Thyroid gland (tissue), 4 donors: ENCODE results near the gene DUOX2. TPM values are rescaled to one million over a fixed set of nuclear protein-coding genes. Genes with fewer than 3 reads are reported as not detected.

Experiments used
- DNase-seq, 2 donors: peaks; one replicate each; pipeline ENCODE4 v3.0.0-alpha.2; 2019
- H3K27ac ChIP-seq, 3 donors: fragments of 200-600 bp; sonication (generic); 1 replicate in 2 of 3; 2 replicates in 1 of 3; pipeline ENCODE4 v1.5.1; 2016 to 2019; ENCODE audit warnings: mild to moderate bottlenecking in 1 of 3, moderate library complexity in 1 of 3
- H3K27me3 ChIP-seq: fragments of 200-600 bp; sonication (generic); one replicate; pipeline ENCODE4 v1.5.1; 2019
- H3K36me3 ChIP-seq, 2 donors: fragments of 200-600 bp; sonication (generic); one replicate each; pipeline ENCODE4 v1.5.1; 2016 to 2019
- H3K4me1 ChIP-seq, 2 donors: fragments of 200-600 bp; sonication (generic); one replicate each; pipeline ENCODE4 v1.5.1; 2017 to 2019
- H3K4me3 ChIP-seq, 3 donors: fragments of 200-600 bp; sonication (generic); replicated peaks in 1 of 3; 1 replicate in 2 of 3; 2 replicates in 1 of 3; pipeline ENCODE4 v1.5.1; 2016; ENCODE audit warnings: mild to moderate bottlenecking in 1 of 3
- H3K9me3 ChIP-seq: fragments of 200-600 bp; sonication (generic); one replicate; pipeline ENCODE4 v1.5.1; 2017
- CTCF ChIP-seq, 6 experiments: fragments of 200-600 bp in 3 of 6; fragments of 450-650 bp in 3 of 6; sonication (generic) in 3 of 6; IDR thresholded peaks; one replicate each; pipeline ENCODE4 v1.5.1; 2016 to 2019; ENCODE audit warnings: antibody characterized with exemption in 6 of 6, mild to moderate bottlenecking in 2 of 6, inconsistent platforms in 1 of 6, moderate library complexity in 1 of 6
- POLR2A ChIP-seq, 2 donors: fragments of 450-650 bp; IDR thresholded peaks; one replicate each; pipeline ENCODE4 v1.6.1; 2017; ENCODE audit warnings: antibody characterized with exemption in 2 of 2, mild to moderate bottlenecking in 2 of 2, moderate library complexity in 1 of 2
- WGBS, 2 donors: methylation state at CpG; one replicate each; pipeline ENCODE4 v1.1.5; 2017; 5-methylcytosine and 5-hydroxymethylcytosine counted together
- intact Hi-C: fragments of 100-400 bp; cut with DNase I; formaldehyde crosslinking; loops from one replicate; pipeline ENCODE4 v1.15.1; 2023
- total RNA-seq, 4 donors: library from RNA; depleted of rRNA; stranded (reverse); fragments of >200 nt; gene quantifications; one replicate each; pipeline ENCODE4 v1.2.3, GENCODE V29; 2016

The DUOX2 gene
- total RNA-seq, 4 donors from 2014 or later = 44.5 to 238 (median 152) TPM

GRCh38 chr15:45130291-45131000, 16.5 kb upstream of the DUOX2 start:
- peak; percentile 37 to 47 for DNase-seq
- TF ChIP-seq CTCF (IDR thresholded peaks at IDR 0.05) (no peak), POLR2A (IDR thresholded peaks at IDR 0.05) (no peak)
- intact Hi-C loops = no loop called here
- H3K27ac ChIP-seq = peak overlapping the region; percentile 79 to 96 (median 90)
- 38 to 57% methylated on average over 6 to 7 of the region's 7 CpGs for WGBS, 2 donors
- H3K4me3 ChIP-seq = peak overlapping the region in 2 of 3 donors; percentile 27 to 47
- no peaks in the 10 kb centered on the region for H3K9me3 ChIP-seq
- H3K4me1 ChIP-seq = peaks cover 58 to 62% of the 10 kb centered on the region in 2 donors
- H3K36me3 ChIP-seq = no peaks in the 10 kb centered on the region
- H3K27me3 ChIP-seq = no peaks in the 10 kb centered on the region

GRCh38 chr15:45129651-45130129, 15.7 kb upstream of the DUOX2 start, which contains the start of the genes DUOX1 and DUOXA1:
TSS of gene DUOX1 (plus strand) at chr15:45129994. CDS start at chr15:45131967, 1,973 bp downstream.
TSS of gene DUOXA1 (minus strand) at chr15:45129879. CDS start at chr15:45123014, 6,865 bp downstream.
- WGBS, 2 donors = 0 to 3% methylated on average over 3 to 6 of the region's 46 CpGs
- H3K27me3 ChIP-seq = no peaks in the 10 kb centered on the region

GRCh38 chr15:45128971-45129639, 15.1 kb upstream of the DUOX2 start:
- intact Hi-C loops = no loop called here
- Histone ChIP-seq H3K9me3 (no peaks in the 10 kb centered on the region), H3K27me3 (no peaks in the 10 kb centered on the region), H3K27ac (peak overlapping the region; percentile 85 to 96 (median 90)), H3K36me3 (no peaks in the 10 kb centered on the region), H3K4me1 (peaks cover 55 to 62% of the 10 kb centered on the region in 2 donors), H3K4me3 (peak overlapping the region; percentile 6 to 47 (median 41))
- TF ChIP-seq POLR2A (IDR thresholded peaks at IDR 0.05) = no peak
- TF ChIP-seq CTCF (IDR thresholded peaks at IDR 0.05) = no peak
- peak; percentile 58 to 60 for DNase-seq
- WGBS, 2 donors = 3 to 5% methylated on average over 37 to 45 of the region's 47 CpGs

More at GRCh38 chr15:45129651-45130129, 15.7 kb upstream of the DUOX2 start, which contains the start of the genes DUOX1 and DUOXA1:
- TF ChIP-seq POLR2A (IDR thresholded peaks at IDR 0.05) (peak in 1 of 2 donors; percentile 82), CTCF (IDR thresholded peaks at IDR 0.05) (no peak)
- DNase-seq = peak; percentile 91 to 93
- intact Hi-C loops = no loop called here
- H3K4me3 ChIP-seq = peak within 1 kb of the TSS; percentile 6 to 47 (median 41)
- no peaks in the 10 kb centered on the region for H3K36me3 ChIP-seq
- no peaks in the 10 kb centered on the region for H3K9me3 ChIP-seq
- H3K4me1 ChIP-seq = peaks cover 56 to 62% of the 10 kb centered on the region in 2 donors
- peak within 1 kb of the TSS; percentile 85 to 96 (median 90) for H3K27ac ChIP-seq

GRCh38 chr15:45126535-45127158, 12.7 kb upstream of the DUOX2 start:
- 77 to 79% methylated on average over 2 of the region's 2 CpGs for WGBS, 2 donors
- peak; percentile 30 to 31 for DNase-seq
- TF ChIP-seq POLR2A (IDR thresholded peaks at IDR 0.05) (no peak), CTCF (IDR thresholded peaks at IDR 0.05) (peak in 5 of 6 experiments; percentile 25 to 57 (median 52))
- no peaks in the 10 kb centered on the region for H3K27me3 ChIP-seq
- no peak overlapping the region for H3K4me3 ChIP-seq
- intact Hi-C loops = no loop called here
- H3K9me3 ChIP-seq = no peaks in the 10 kb centered on the region
- peak overlapping the region; percentile 0 to 82 (median 80) for H3K27ac ChIP-seq
- H3K4me1 ChIP-seq = peaks cover 52 to 60% of the 10 kb centered on the region in 2 donors
- H3K36me3 ChIP-seq = no peaks in the 10 kb centered on the region
